H1 (cell line): Measurements from ENCODE around the gene SF3B1. TPM values are rescaled to one million over a fixed set of nuclear protein-coding genes. Genes with fewer than 3 reads are reported as not detected.

Experiments
- CTCF ChIA-PET: fragments of 300-600 bp; sonication (Branson Sonifier 250); formaldehyde crosslinking; loops from one replicate; lab custom pipeline; 2021; ENCODE audit not compliant: partially characterized antibody; lab: Charles Lee
- POLR2A ChIA-PET: fragments of 300-600 bp; sonication (Branson Sonifier 250); formaldehyde crosslinking; loops from one replicate; lab custom pipeline; 2021; ENCODE audit warnings: inconsistent platforms; ENCODE audit not compliant: partially characterized antibody; lab: Charles Lee
- DNase-seq, 2 experiments: peaks; one replicate each; pipeline versions ENCODE4 v3.0.0 to v3.0.0-alpha.2; 2010 to 2022; ENCODE audit warnings: low spot score in 2 of 2, low read depth in 1 of 2, mixed read lengths in 1 of 2
- FAIRE-seq: peaks from 2 replicates; lab custom pipeline; 2011; peaks lifted over from hg19 to GRCh38; lab: Jason Lieb, UNC
- H2AFZ ChIP-seq: 2 replicates; pipeline ENCODE4 v1.8.1; 2012; ENCODE audit warnings: low read length, inconsistent platforms
- H2AK5ac ChIP-seq: 2 replicates; pipeline ENCODE4 v1.6.1; 2013; ENCODE audit warnings: low read depth, low read length
- H2BK120ac ChIP-seq: replicated peaks from 2 replicates; pipeline ENCODE3; 2013; ENCODE audit warnings: low read depth, low read length, inconsistent platforms
- H2BK12ac ChIP-seq: 2 replicates; pipeline ENCODE4 v1.6.1; 2013; ENCODE audit warnings: low read depth, low read length
- H2BK15ac ChIP-seq: 2 replicates; pipeline ENCODE4 v1.6.1; 2013; ENCODE audit warnings: low read length
- H2BK20ac ChIP-seq: 2 replicates; pipeline ENCODE4 v1.6.1; 2013; ENCODE audit warnings: low read length
- H2BK5ac ChIP-seq: 2 replicates; pipeline ENCODE4 v1.6.1; 2013; ENCODE audit warnings: low read depth, low read length
- H3K14ac ChIP-seq: 2 replicates; pipeline ENCODE4 v1.6.1; 2013; ENCODE audit warnings: inconsistent platforms; ENCODE audit not compliant: insufficient read length
- H3K18ac ChIP-seq: 2 replicates; pipeline ENCODE4 v1.6.1; 2013; ENCODE audit warnings: low read length; ENCODE audit errors: extremely low read depth
- H3K23ac ChIP-seq: 2 replicates; pipeline ENCODE4 v1.6.1; 2013; ENCODE audit warnings: inconsistent platforms; ENCODE audit not compliant: insufficient read length
- H3K23me2 ChIP-seq: 2 replicates; pipeline ENCODE4 v1.6.1; 2013; ENCODE audit warnings: low read depth, low read length
- H3K27ac ChIP-seq: 2 replicates; pipeline ENCODE4 v1.6.1; 2011; ENCODE audit warnings: low read depth, low read length, inconsistent platforms
- H3K27me3 ChIP-seq, 4 experiments: replicated peaks in 1 of 4; 1 replicate in 1 of 4; 2 replicates in 3 of 4; pipeline versions ENCODE4 v1.6.1 to v1.8.1; 2011 to 2013; ENCODE audit warnings: low read length in 3 of 4, mild to moderate bottlenecking in 3 of 4, inconsistent platforms in 2 of 4, mixed read lengths in 2 of 4, moderate library complexity in 1 of 4; ENCODE audit not compliant: control insufficient read depth in 3 of 4, insufficient read depth in 3 of 4; ENCODE audit errors: extremely low read depth in 1 of 4
- H3K36me3 ChIP-seq, 4 experiments: 2 replicates each; pipeline versions ENCODE4 v1.6.1 to v1.8.1; 2011 to 2013; ENCODE audit warnings: mild to moderate bottlenecking in 4 of 4, low read length in 3 of 4, moderate library complexity in 2 of 4, control low read depth in 1 of 4, inconsistent platforms in 1 of 4; ENCODE audit not compliant: insufficient read depth in 4 of 4, control insufficient read depth in 2 of 4
- H3K4ac ChIP-seq: replicated peaks from 2 replicates; pipeline ENCODE3; 2013; ENCODE audit warnings: low read length, low read depth, mixed read lengths, inconsistent platforms; ENCODE audit not compliant: insufficient read length
- H3K4me1 ChIP-seq, 4 experiments: replicated peaks in 1 of 4; 1 replicate in 1 of 4; 2 replicates in 3 of 4; pipeline versions ENCODE4 v1.6.1 to v1.8.1; 2011 to 2013; ENCODE audit warnings: low read length in 3 of 4, inconsistent platforms in 2 of 4, mixed read lengths in 1 of 4; ENCODE audit not compliant: insufficient read depth in 4 of 4, control insufficient read depth in 3 of 4
- H3K4me2 ChIP-seq, 2 experiments: 2 replicates each; pipeline versions ENCODE4 v1.6.1 to v1.8.1; 2011 to 2013; ENCODE audit warnings: low read depth in 2 of 2, low read length in 2 of 2, control low read depth in 1 of 2, inconsistent platforms in 1 of 2, mild to moderate bottlenecking in 1 of 2; ENCODE audit not compliant: insufficient read depth in 1 of 2
- H3K4me3 ChIP-seq, 4 experiments: fragments of 200-600, 300-600 bp in 1 of 4; sonication (generic), shearing (Covaris generic), sonication (Bioruptor Twin) in 1 of 4; 2 replicates each; pipeline versions ENCODE4 v1.5.1 to v1.8.1; 2011 to 2016; ENCODE audit warnings: low read length in 4 of 4, low read depth in 3 of 4, control low read depth in 2 of 4, inconsistent platforms in 2 of 4, mild to moderate bottlenecking in 2 of 4, mixed read lengths in 1 of 4, moderate library complexity in 1 of 4; ENCODE audit not compliant: insufficient read depth in 2 of 4; ENCODE audit errors: extremely low read depth in 1 of 4
- H3K56ac ChIP-seq: replicated peaks from 2 replicates; pipeline ENCODE3; 2013; ENCODE audit warnings: low read depth, mild to moderate bottlenecking, mixed read lengths, low read length, inconsistent platforms; ENCODE audit not compliant: insufficient read length
- H3K79me1 ChIP-seq: 2 replicates; pipeline ENCODE4 v1.6.1; 2013; ENCODE audit warnings: low read depth, low read length, control low read depth
- H3K79me2 ChIP-seq, 2 experiments: 2 replicates each; pipeline versions ENCODE4 v1.6.1 to v1.8.1; 2012 to 2013; ENCODE audit warnings: low read length in 2 of 2, mild to moderate bottlenecking in 2 of 2, inconsistent platforms in 1 of 2; ENCODE audit not compliant: insufficient read depth in 2 of 2, control insufficient read depth in 1 of 2
- H3K9ac ChIP-seq, 4 experiments: replicated peaks in 1 of 4; 1 replicate in 1 of 4; 2 replicates in 3 of 4; pipeline versions ENCODE4 v1.6.1 to v1.8.1; 2011 to 2013; ENCODE audit warnings: low read depth in 3 of 4, low read length in 3 of 4, control low read depth in 2 of 4, mild to moderate bottlenecking in 2 of 4, moderate library complexity in 2 of 4, inconsistent platforms in 1 of 4; ENCODE audit errors: extremely low read depth in 1 of 4
- H3K9me3 ChIP-seq, 2 experiments: 2 replicates each; pipeline versions ENCODE4 v1.6.1 to v1.8.1; 2012 to 2013; ENCODE audit warnings: mild to moderate bottlenecking in 2 of 2, moderate library complexity in 2 of 2, control low read depth in 1 of 2, inconsistent platforms in 1 of 2, low read depth in 1 of 2, low read length in 1 of 2, mixed read lengths in 1 of 2; ENCODE audit not compliant: insufficient read depth in 2 of 2
- H4K20me1 ChIP-seq, 2 experiments: replicated peaks in 1 of 2; 2 replicates each; pipeline versions ENCODE3 to v1.8.1; 2011 to 2013; ENCODE audit warnings: inconsistent platforms in 2 of 2, low read length in 2 of 2, mild to moderate bottlenecking in 1 of 2; ENCODE audit not compliant: insufficient read depth in 2 of 2, control insufficient read depth in 1 of 2
- H4K5ac ChIP-seq: 2 replicates; pipeline ENCODE4 v1.6.1; 2013; ENCODE audit warnings: low read length, low read depth, mixed read lengths, inconsistent platforms; ENCODE audit not compliant: insufficient read length
- H4K8ac ChIP-seq: 2 replicates; pipeline ENCODE4 v1.8.0; 2013; ENCODE audit warnings: mild to moderate bottlenecking, moderate library complexity, low read length, inconsistent platforms; ENCODE audit not compliant: insufficient read depth; ENCODE audit errors: extremely low read depth
- H4K91ac ChIP-seq: replicated peaks from 2 replicates; pipeline ENCODE3; 2013; ENCODE audit warnings: low read length, mixed read lengths, inconsistent platforms; ENCODE audit not compliant: insufficient read length
- SIRT6 ChIP-seq: IDR thresholded peaks from one replicate; pipeline ENCODE4 v1.7.1; 2012; ENCODE audit warnings: low read length, inconsistent platforms
- WGBS, 2 experiments: shearing (Covaris generic) in 1 of 2; methylation state at CpG; one replicate each; pipeline versions ENCODE4 v1.1.6 to v1.1.7; 2013 to 2015; ENCODE audit warnings: low lambda C conversion rate in 2 of 2, mixed read lengths in 2 of 2, inconsistent platforms in 1 of 2, low coverage in 1 of 2, missing lambda C conversion rate in 1 of 2; ENCODE audit not compliant: insufficient replicate concordance in 2 of 2, insufficient coverage in 1 of 2, insufficient read length in 1 of 2; ENCODE audit errors: extremely low coverage in 1 of 2, missing lambda C conversion rate in 1 of 2; 5-methylcytosine and 5-hydroxymethylcytosine counted together
- polyA plus RNA-seq, 7 experiments: library from polyadenylated mRNA; depleted of rRNA in 3 of 7; stranded (reverse) in 5 of 7; unstranded in 2 of 7; fragments of >200 nt in 5 of 7; fragments of 200-250 nt in 2 of 7; gene quantifications; 1 replicate in 5 of 7; 2 replicates in 1 of 7; 4 replicates in 1 of 7; pipeline versions ENCODE4 v1.2.1 to v1.2.3, GENCODE V29; 2011 to 2013; ENCODE audit warnings: missing spikeins in 2 of 7, mixed read lengths in 2 of 7
- total RNA-seq: library from RNA; stranded (reverse); fragmentation: NEBNext Ultra II Directional; extraction: Animal tissue kit (Norgen Biotek cat#: 25700); gene quantifications from 2 replicates; pipeline ENCODE4 v1.2.1, GENCODE V29; 2021
- TF ChIP-seq, protein P1 (sequence below): IDR thresholded peaks from 2 replicates; pipeline ENCODE4 v1.6.1; 2012; ENCODE audit warnings: inconsistent platforms
- TF ChIP-seq, protein P2 (sequence below): IDR thresholded peaks from 2 replicates; pipeline ENCODE4 v1.6.1; 2012; ENCODE audit warnings: low read length, inconsistent platforms

The SF3B1 gene
- total and polyA plus RNA-seq, 2 of the 8 experiments (the other 6 are each of a cell fraction or from before 2014, with no cell fraction given): 320 to 403 TPM

DNA sequence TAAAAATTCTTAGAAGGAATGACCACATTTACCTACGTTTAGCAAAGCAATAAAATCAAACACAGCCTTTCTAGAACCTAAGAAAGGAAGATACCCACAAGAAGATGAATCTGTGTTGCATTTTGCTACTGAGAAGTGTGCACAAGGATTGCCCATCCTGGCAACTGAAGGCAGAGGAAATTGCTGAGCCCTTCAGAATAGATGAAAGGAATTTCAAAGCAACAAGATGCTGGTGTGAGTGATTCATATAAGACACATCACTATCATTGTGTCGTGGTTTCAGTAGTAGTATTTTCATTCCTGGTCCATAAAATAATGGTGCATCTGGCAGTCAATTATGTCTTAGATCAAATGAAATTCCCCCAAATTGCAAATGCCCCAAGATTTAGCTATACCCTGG is 75.9 kb downstream of the SF3B1 start:
- H3K56ac ChIP-seq: no peak overlapping the region
- DNase-seq (no peak), FAIRE-seq (no peak)
- no peak overlapping the region for H2BK120ac ChIP-seq
- ChIA-PET POLR2A (no interaction called here), CTCF (interaction anchor here (0.6 to 3.5 kb wide), 10 partner anchors 12 to 347 kb away, joined by 3 to 19 read pairs (median 6); no protein-coding TSS in a partner anchor)
- H3K4me2 ChIP-seq: no peak overlapping the region
- no peak overlapping the region for H3K18ac ChIP-seq
- H3K79me2 ChIP-seq: no peaks in the 10 kb centered on the region
- no peak overlapping the region for H2BK5ac ChIP-seq
- no peaks in the 10 kb centered on the region for H3K36me3 ChIP-seq
- H3K14ac ChIP-seq: no peak overlapping the region
- H4K8ac ChIP-seq: no peak overlapping the region
- H3K27me3 ChIP-seq: no peaks in the 10 kb centered on the region
- no peak overlapping the region for H3K27ac ChIP-seq
- no peak overlapping the region for H4K91ac ChIP-seq
- H2BK15ac ChIP-seq: no peak overlapping the region
- 82% methylated on average over 2 of the region's 2 CpGs; no CpG with 5 or more reads in 1 of the 2 experiments for WGBS, 2 experiments
- H3K23me2 ChIP-seq: no peaks in the 10 kb centered on the region
- H3K9ac ChIP-seq: no peak overlapping the region
- H2AFZ ChIP-seq: no peak overlapping the region
- H3K9me3 ChIP-seq: no peaks in the 10 kb centered on the region
- no peaks in the 10 kb centered on the region for H3K4me1 ChIP-seq
- H4K5ac ChIP-seq: no peak overlapping the region
- H3K79me1 ChIP-seq: no peaks in the 10 kb centered on the region
- no peak overlapping the region for H3K4ac ChIP-seq
- no peak overlapping the region for H3K23ac ChIP-seq
- H3K4me3 ChIP-seq: no peak overlapping the region
- no peak overlapping the region for H2AK5ac ChIP-seq
- H2BK20ac ChIP-seq: no peak overlapping the region
- H2BK12ac ChIP-seq: no peak overlapping the region
- no peaks in the 10 kb centered on the region for H4K20me1 ChIP-seq
- no peak for TF ChIP-seq SIRT6
- TF ChIP-seq, protein P1, sequence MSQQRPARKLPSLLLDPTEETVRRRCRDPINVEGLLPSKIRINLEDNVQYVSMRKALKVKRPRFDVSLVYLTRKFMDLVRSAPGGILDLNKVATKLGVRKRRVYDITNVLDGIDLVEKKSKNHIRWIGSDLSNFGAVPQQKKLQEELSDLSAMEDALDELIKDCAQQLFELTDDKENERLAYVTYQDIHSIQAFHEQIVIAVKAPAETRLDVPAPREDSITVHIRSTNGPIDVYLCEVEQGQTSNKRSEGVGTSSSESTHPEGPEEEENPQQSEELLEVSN: no peak
- TF ChIP-seq, protein P2, sequence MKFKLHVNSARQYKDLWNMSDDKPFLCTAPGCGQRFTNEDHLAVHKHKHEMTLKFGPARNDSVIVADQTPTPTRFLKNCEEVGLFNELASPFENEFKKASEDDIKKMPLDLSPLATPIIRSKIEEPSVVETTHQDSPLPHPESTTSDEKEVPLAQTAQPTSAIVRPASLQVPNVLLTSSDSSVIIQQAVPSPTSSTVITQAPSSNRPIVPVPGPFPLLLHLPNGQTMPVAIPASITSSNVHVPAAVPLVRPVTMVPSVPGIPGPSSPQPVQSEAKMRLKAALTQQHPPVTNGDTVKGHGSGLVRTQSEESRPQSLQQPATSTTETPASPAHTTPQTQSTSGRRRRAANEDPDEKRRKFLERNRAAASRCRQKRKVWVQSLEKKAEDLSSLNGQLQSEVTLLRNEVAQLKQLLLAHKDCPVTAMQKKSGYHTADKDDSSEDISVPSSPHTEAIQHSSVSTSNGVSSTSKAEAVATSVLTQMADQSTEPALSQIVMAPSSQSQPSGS: no peak
